GM12878 (cell line): ENCODE measurements around the gene PRR5. TPM values are rescaled to one million over a fixed set of nuclear protein-coding genes. Genes with fewer than 3 reads are reported as not detected.

ENCODE experiments used
- ATAC-seq: fragments of 200-7000 bp; cut with Tn5 transposase; 3 replicates; pipeline ENCODE4 v1.9.1; 2020; ENCODE audit warnings: mild to moderate bottlenecking, moderate library complexity
- BruUV-seq: library from RNA; stranded (reverse); fragments of 400-500 nt; replicated peaks from 2 replicates; lab custom pipeline; 2021; lab: Mats Ljungman, UMichigan
- CTCF ChIA-PET: fragments of 300-600 bp; sonication (Branson Sonifier 250); formaldehyde crosslinking; extraction: SDS; loops from one replicate; lab custom pipeline; 2021; ENCODE audit warnings: inconsistent platforms; lab: Yijun Ruan, JAX
- POLR2A ChIA-PET: fragments of 350-600 bp; formaldehyde crosslinking; extraction: SDS; loops from one replicate; lab custom pipeline; 2021; ENCODE audit warnings: inconsistent platforms; lab: Charles Lee
- RAD21 ChIA-PET: fragments of 300-600 bp; sonication (Branson Sonifier 250); formaldehyde crosslinking; loops from one replicate; lab custom pipeline; 2023; ENCODE audit warnings: antibody characterized with exemption; ENCODE audit not compliant: unreplicated experiment; lab: Charles Lee
- SMC1A ChIA-PET: fragments of 300-600 bp; sonication (Branson Sonifier 250); formaldehyde crosslinking; loops from one replicate; lab custom pipeline; 2023; ENCODE audit not compliant: unreplicated experiment, uncharacterized antibody; lab: Charles Lee
- DNase-seq: peaks from one replicate; pipeline ENCODE4 v3.0.0-alpha.2; 2011; ENCODE audit warnings: low read depth, low spot score
- FAIRE-seq: peaks from 3 replicates; lab custom pipeline; 2011; peaks lifted over from hg19 to GRCh38; lab: Jason Lieb, UNC
- H2AFZ ChIP-seq: 2 replicates; pipeline ENCODE4 v1.6.0; 2011; ENCODE audit warnings: low read depth, low read length, control low read depth; ENCODE audit not compliant: control insufficient read depth
- H3K27ac ChIP-seq: 2 replicates; pipeline ENCODE4 v1.5.1; 2011; ENCODE audit warnings: control low read depth; ENCODE audit not compliant: control insufficient read depth, insufficient read depth
- H3K27me3 ChIP-seq, 2 experiments: replicated peaks in 1 of 2; 2 replicates each; pipeline versions ENCODE4 v1.6.0 to v1.6.1; 2011; ENCODE audit warnings: low read length in 1 of 2; ENCODE audit not compliant: control insufficient read depth in 2 of 2, insufficient read depth in 2 of 2
- H3K36me3 ChIP-seq, 2 experiments: 2 replicates each; pipeline ENCODE4 v1.5.1; 2011; ENCODE audit warnings: low read length in 1 of 2; ENCODE audit not compliant: control insufficient read depth in 2 of 2, insufficient read depth in 2 of 2
- H3K4me1 ChIP-seq: 2 replicates; pipeline ENCODE4 v1.6.1; 2011; ENCODE audit warnings: mild to moderate bottlenecking, low read length, moderate library complexity, mixed read lengths; ENCODE audit not compliant: control insufficient read depth, insufficient read depth
- H3K4me2 ChIP-seq: 2 replicates; pipeline ENCODE4 v1.6.0; 2011; ENCODE audit warnings: control low read depth; ENCODE audit not compliant: control insufficient read depth, insufficient read depth
- H3K4me3 ChIP-seq: fragments of 200-600 bp; sonication (generic); 2 replicates; pipeline ENCODE4 v1.5.1; 2016
- H3K79me2 ChIP-seq: 2 replicates; pipeline ENCODE4 v1.6.0; 2011; ENCODE audit warnings: low read length; ENCODE audit not compliant: control insufficient read depth, insufficient read depth
- H3K9ac ChIP-seq: 2 replicates; pipeline ENCODE4 v1.8.0; 2011; ENCODE audit warnings: low read length, control low read depth, mixed read lengths; ENCODE audit not compliant: control insufficient read depth, insufficient read depth
- H3K9me3 ChIP-seq: replicated peaks from 3 replicates; pipeline ENCODE4 v1.5.1; 2011; ENCODE audit warnings: mild to moderate bottlenecking, low read length; ENCODE audit not compliant: control insufficient read depth, insufficient read depth
- H4K20me1 ChIP-seq: 2 replicates; pipeline ENCODE4 v1.6.0; 2011; ENCODE audit not compliant: control insufficient read depth, insufficient read depth
- ASH2L ChIP-seq: fragments of 300-600, 200-600 bp; sonication (generic); IDR thresholded peaks from 2 replicates; pipeline ENCODE4 v1.6.1; 2017; ENCODE audit warnings: low read depth, mild to moderate bottlenecking, borderline replicate concordance
- CREB1 ChIP-seq: IDR thresholded peaks from 2 replicates; pipeline ENCODE4 v1.6.1; 2012; ENCODE audit warnings: low read depth, mild to moderate bottlenecking, inconsistent platforms
- EGR1 ChIP-seq, 2 experiments: IDR thresholded peaks; 1 replicate in 1 of 2; 2 replicates in 1 of 2; pipeline ENCODE4 v1.6.1; 2011 to 2012; ENCODE audit warnings: low read depth in 2 of 2, low read length in 2 of 2, borderline replicate concordance in 1 of 2, mild to moderate bottlenecking in 1 of 2, moderate library complexity in 1 of 2
- ETV6 ChIP-seq, 2 experiments: fragments of 450-650 bp in 1 of 2; IDR thresholded peaks in 1 of 2; conservative IDR thresholded peaks in 1 of 2; 2 replicates each; pipeline ENCODE4 v1.6.1; 2014; ENCODE audit warnings: antibody characterized with exemption in 1 of 2, borderline replicate concordance in 1 of 2, low read depth in 1 of 2, mild to moderate bottlenecking in 1 of 2, moderate library complexity in 1 of 2
- IKZF1 ChIP-seq: fragments of 450-650 bp; conservative IDR thresholded peaks from 2 replicates; pipeline ENCODE4 v1.6.1; 2017; ENCODE audit warnings: antibody characterized with exemption, mild to moderate bottlenecking
- RCOR1 ChIP-seq: conservative IDR thresholded peaks from 2 replicates; pipeline ENCODE4 v1.6.1; 2012; ENCODE audit warnings: low read depth, low read length, improper control_type of control experiment
- SMARCA5 ChIP-seq: fragments of 450-650 bp; IDR thresholded peaks from 2 replicates; pipeline ENCODE4 v1.6.1; 2017; ENCODE audit warnings: mild to moderate bottlenecking
- SRF ChIP-seq, 2 experiments: IDR thresholded peaks; 2 replicates each; pipeline ENCODE4 v1.6.1; 2011; ENCODE audit warnings: low read depth in 2 of 2, low read length in 2 of 2, mild to moderate bottlenecking in 1 of 2, moderate library complexity in 1 of 2
- ZNF217 ChIP-seq: fragments of 450-650 bp; IDR thresholded peaks from 2 replicates; pipeline ENCODE4 v1.6.1; 2017; ENCODE audit warnings: antibody characterized with exemption, mild to moderate bottlenecking
- ZNF687 ChIP-seq: fragments of 450-650 bp; IDR thresholded peaks from 2 replicates; pipeline ENCODE4 v1.6.1; 2017; ENCODE audit warnings: mild to moderate bottlenecking, moderate library complexity
- WGBS: methylation state at CpG from one replicate; pipeline ENCODE4 v1.1.6; 2016; ENCODE audit warnings: low lambda C conversion rate; ENCODE audit not compliant: insufficient replicate concordance, insufficient coverage; ENCODE audit errors: missing lambda C conversion rate; 5-methylcytosine and 5-hydroxymethylcytosine counted together
- in situ Hi-C: fragments of 300-500 bp; cut with MboI; formaldehyde crosslinking; loops from 9 replicates; pipeline ENCODE4 v1.14.3; 2018; ENCODE audit warnings: mixed read lengths
- intact Hi-C: fragments of 100-400 bp; cut with micrococcal nuclease; formaldehyde crosslinking; loops from one replicate; pipeline ENCODE4 v1.14.2; 2022; ENCODE audit not compliant: unreplicated experiment
- polyA plus RNA-seq, 11 experiments: library from polyadenylated mRNA; depleted of rRNA in 4 of 11; unstranded in 6 of 11; stranded (reverse) in 5 of 11; fragments of >200 nt; fragmentation: Nextera tagmentation in 4 of 11; fragmentation: Illumina TruSeq in 1 of 11; extraction: Ambion mirVana in 4 of 11; extraction: Trizol in 1 of 11; gene quantifications; 1 replicate in 1 of 11; 2 replicates in 10 of 11; pipeline versions ENCODE4 v1.2.1 to v1.2.3, GENCODE V29; 2011 to 2016; ENCODE audit warnings: inconsistent platforms in 2 of 11, missing spikeins in 2 of 11, low read depth in 1 of 11
- total RNA-seq, 4 experiments: library from RNA; depleted of rRNA in 3 of 4; stranded (reverse); fragments of >200 nt in 3 of 4; fragmentation: Illumina TruSeq in 1 of 4; extraction: Trizol in 1 of 4; gene quantifications; 2 replicates each; pipeline versions ENCODE4 v1.2.1 to v1.2.3, GENCODE V29; 2013 to 2021
- TF ChIP-seq, protein P1 (sequence below): IDR thresholded peaks from 2 replicates; pipeline ENCODE4 v1.6.1; 2011; ENCODE audit warnings: borderline replicate concordance, low read depth, mild to moderate bottlenecking, moderate library complexity, mixed read lengths, low read length; ENCODE audit not compliant: insufficient read depth; ENCODE audit errors: extremely low read length

Gene PRR5
- total and polyA plus RNA-seq, 10 of the 15 experiments (the other 5 are each of a cell fraction or from before 2014, with no cell fraction given): 0.03 to 9.4 (median 1.5) TPM

- Histone ChIP-seq H3K9ac (no peak overlapping the region), H3K79me2 (no peaks in the 10 kb centered on the region), H3K4me1 (no peaks in the 10 kb centered on the region)
- no TSS peak for BruUV-seq
- no peak for TF ChIP-seq ASH2L
- TF ChIP-seq ZNF217: no peak
- TF ChIP-seq, protein P1, sequence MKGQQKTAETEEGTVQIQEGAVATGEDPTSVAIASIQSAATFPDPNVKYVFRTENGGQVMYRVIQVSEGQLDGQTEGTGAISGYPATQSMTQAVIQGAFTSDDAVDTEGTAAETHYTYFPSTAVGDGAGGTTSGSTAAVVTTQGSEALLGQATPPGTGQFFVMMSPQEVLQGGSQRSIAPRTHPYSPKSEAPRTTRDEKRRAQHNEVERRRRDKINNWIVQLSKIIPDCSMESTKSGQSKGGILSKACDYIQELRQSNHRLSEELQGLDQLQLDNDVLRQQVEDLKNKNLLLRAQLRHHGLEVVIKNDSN: no peak
- TF ChIP-seq, all 136 proteins: peak for 0
- ATAC-seq: no peak
- DNase-seq: no peak
- Histone ChIP-seq H3K27me3 (no peaks in the 10 kb centered on the region; a peak in 1 of 4 replicates), H3K36me3 (no peaks in the 10 kb centered on the region), H3K4me3 (no peak overlapping the region), H3K9me3 (no peaks in the 10 kb centered on the region; the same call in 2 of the 3 replicates), H3K27ac (no peak overlapping the region), H3K4me2 (no peak overlapping the region), H2AFZ (no peak overlapping the region), H4K20me1 (no peaks in the 10 kb centered on the region)
- POLR2A ChIA-PET: no interaction called here
- FAIRE-seq: no peak
- intact Hi-C loops (no loop called here), in situ Hi-C loops (no loop called here)
- 36% methylated on average over 2 of the region's 2 CpGs for WGBS
- RAD21 ChIA-PET: no interaction called here
- SMC1A ChIA-PET: no interaction called here
- CTCF ChIA-PET: no interaction called here
These were observed 75.4 kb downstream of the PRR5 start for GRCh38 chr22:44777364-44777755.

DNA sequence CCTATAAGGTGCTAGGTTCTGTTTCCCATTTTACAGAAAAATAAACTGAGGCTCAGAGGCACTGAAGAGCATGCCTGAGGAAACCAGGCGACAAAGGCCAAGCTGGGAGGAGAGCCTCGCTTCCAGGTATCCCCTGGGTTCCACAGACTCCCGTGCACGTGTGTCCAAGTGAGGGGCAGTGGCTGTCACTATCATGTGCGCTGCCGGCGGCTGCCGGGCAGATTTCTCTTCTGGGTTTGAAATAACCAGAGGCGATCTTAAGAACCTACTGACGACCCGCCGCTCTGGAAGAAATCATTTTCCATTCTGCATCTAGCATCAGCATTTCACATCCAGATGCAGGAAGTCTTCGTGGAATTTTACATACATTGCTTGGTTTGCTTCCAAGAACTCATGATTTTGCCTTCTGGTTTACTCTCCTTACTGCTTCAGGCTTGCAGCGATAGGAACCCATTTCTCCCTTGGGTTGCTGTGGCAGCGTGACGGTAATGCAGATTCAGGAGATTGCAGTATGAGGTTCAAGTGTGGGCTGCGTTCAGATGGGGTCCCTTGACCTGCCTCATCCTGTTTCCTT lies 79.0 kb downstream of the PRR5 start:
- RAD21 ChIA-PET: no interaction called here
- ATAC-seq: no peak
- no peak overlapping the region for H2AFZ ChIP-seq
- intact Hi-C loops (no loop called here), in situ Hi-C loops (no loop called here)
- H3K4me3 ChIP-seq: no peak overlapping the region
- H3K36me3 ChIP-seq: no peaks in the 10 kb centered on the region
- no peak for DNase-seq
- H3K27me3 ChIP-seq: no peaks in the 10 kb centered on the region; a peak in 1 of 4 replicates
- FAIRE-seq: no peak
- no peaks in the 10 kb centered on the region for H3K79me2 ChIP-seq
- H3K9me3 ChIP-seq: no peaks in the 10 kb centered on the region
- H4K20me1 ChIP-seq: no peaks in the 10 kb centered on the region
- 60% methylated on average over 17 of the region's 17 CpGs for WGBS
- no peak overlapping the region for H3K27ac ChIP-seq
- H3K4me2 ChIP-seq: no peak overlapping the region
- H3K4me1 ChIP-seq: no peaks in the 10 kb centered on the region
- SMC1A ChIA-PET: no interaction called here
- CTCF ChIA-PET: interaction anchor here (0.6 kb wide), 1 partner anchor 563 kb away, joined by 3 read pairs; no protein-coding TSS in a partner anchor
- POLR2A ChIA-PET: no interaction called here
- no TSS peak for BruUV-seq
- no peak overlapping the region for H3K9ac ChIP-seq
- TF ChIP-seq RCOR1 (no peak), ZNF687 (no peak), CREB1 (no peak), IKZF1 (no peak), ETV6 (conservative IDR thresholded peaks at IDR 0.05 in 1 of 2, IDR thresholded peaks at IDR 0.05 in 1 of 2; ENCODE audit: borderline replicate concordance in 1 of 2, low read depth in 1 of 2) (no peak), SRF (IDR thresholded peaks at IDR 0.05; ENCODE audit: low read depth in 2 of 2, low read length in 2 of 2) (no peak), SMARCA5 (no peak), EGR1 (IDR thresholded peaks at IDR 0.05; ENCODE audit: borderline replicate concordance in 1 of 2, low read depth in 2 of 2, low read length in 2 of 2) (no peak)
